Psoas muscle (tissue), 8 donors: ENCODE results near the gene DOLK. TPM values are rescaled to one million over a fixed set of nuclear protein-coding genes. Genes with fewer than 3 reads are reported as not detected.

ENCODE experiments used
- ATAC-seq, 4 donors: fragments of 200-7000 bp; cut with Tn5 transposase; one replicate each; pipeline ENCODE4 v1.9.1; 2020; ENCODE audit warnings: moderate library complexity in 3 of 4, mild to moderate bottlenecking in 2 of 4
- DNase-seq, 2 donors: peaks; one replicate each; pipeline ENCODE4 v3.0.0-alpha.2; 2020
- H3K27ac ChIP-seq: fragments of 200-600 bp; one replicate; pipeline ENCODE4 v1.8.0; 2022
- H3K27me3 ChIP-seq, 3 donors: fragments of 200-600 bp in 1 of 3; one replicate each; pipeline versions ENCODE4 v1.6.1 to v1.8.0; 2013 to 2022; ENCODE audit warnings: low read length in 2 of 3, mild to moderate bottlenecking in 2 of 3, moderate library complexity in 1 of 3; ENCODE audit not compliant: insufficient read depth in 3 of 3
- H3K36me3 ChIP-seq, 2 donors: fragments of 200-600 bp in 1 of 2; one replicate each; pipeline versions ENCODE4 v1.6.1 to v1.8.0; 2013 to 2022; ENCODE audit warnings: low read depth in 1 of 2, mild to moderate bottlenecking in 1 of 2, moderate library complexity in 1 of 2; ENCODE audit not compliant: insufficient read depth in 1 of 2
- H3K4me1 ChIP-seq: fragments of 200-600 bp; one replicate; pipeline ENCODE4 v1.8.0; 2022
- H3K4me3 ChIP-seq: fragments of 200-600 bp; one replicate; pipeline ENCODE4 v1.8.0; 2022; ENCODE audit warnings: mild to moderate bottlenecking
- H3K9me3 ChIP-seq: fragments of 200-600 bp; one replicate; pipeline ENCODE4 v1.8.0; 2022
- WGBS, 3 donors: extraction: QIAGEN DNeasy Blood & Tissue Kit; methylation state at CpG; one replicate each; pipeline versions ENCODE4 v1.1.6 to v1.1.7; 2013; 5-methylcytosine and 5-hydroxymethylcytosine counted together
- intact Hi-C, 2 donors: fragments of 100-400 bp; cut with DNase I; formaldehyde crosslinking; loops; one replicate each; pipeline versions ENCODE4 v1.11.0 to v1.14.2; 2022
- polyA plus RNA-seq, 3 donors: library from polyadenylated mRNA; stranded (reverse); fragments of 200-250 nt; gene quantifications; one replicate each; pipeline ENCODE4 v1.2.3, GENCODE V29; 2013
- total RNA-seq, 4 donors: library from RNA; stranded (reverse); fragmentation: NEBNext Ultra II Directional in 2 of 4; extraction: Animal tissue kit (Norgen Biotek cat#: 25700) in 2 of 4; gene quantifications; one replicate each; pipeline versions ENCODE4 v1.2.1 to v1.2.4, GENCODE V29; 2021 to 2023
- TF ChIP-seq, protein P1 (sequence below): fragments of 200-600 bp; IDR thresholded peaks from one replicate; pipeline ENCODE4 v1.8.0; 2022; ENCODE audit warnings: antibody characterized with exemption
- donor health status: healthy with polysubstance abuse.
- donor health status: DM: no; HTN: no; CAD: no; lungs with moderate emphysema.
- donor health status: Bipolar disorder and iron deficiency.
- donor health status: healthy.
- donor health status: DM: yes; HTN: yes; CAD: no.
- donor health status: DM: no; HTN: no; CAD: no.
- donor health status: DM: no; HTN: no; CAD: no.
- donor health status: DM: yes; HTN: yes; CAD: no.

The DOLK gene
- total and polyA plus RNA-seq, 7 donors: 4.5 to 14.0 (median 7.5) TPM

DNA sequence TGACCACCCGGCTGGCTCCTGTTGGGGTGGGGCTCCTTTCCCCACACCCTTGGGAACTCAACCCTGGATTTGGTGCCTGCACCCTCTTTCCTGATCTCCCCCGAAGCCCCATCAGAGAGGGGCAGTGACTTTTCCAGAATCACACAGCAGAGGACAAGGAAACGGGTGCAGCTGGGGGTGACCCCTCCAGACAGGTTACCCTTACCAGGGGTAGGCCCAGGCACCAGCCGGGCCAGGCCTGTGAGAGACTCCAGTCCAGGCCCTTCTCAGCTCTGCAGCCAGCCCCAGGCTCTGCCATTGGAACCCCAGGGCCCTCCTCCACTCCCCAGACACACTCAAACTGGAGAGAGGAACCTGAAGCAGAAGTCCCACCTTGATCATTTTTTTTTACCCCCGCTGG, 45.6 kb downstream of the DOLK start:
- DNase-seq (no peak), ATAC-seq (no peak)
- TF ChIP-seq, protein P1, sequence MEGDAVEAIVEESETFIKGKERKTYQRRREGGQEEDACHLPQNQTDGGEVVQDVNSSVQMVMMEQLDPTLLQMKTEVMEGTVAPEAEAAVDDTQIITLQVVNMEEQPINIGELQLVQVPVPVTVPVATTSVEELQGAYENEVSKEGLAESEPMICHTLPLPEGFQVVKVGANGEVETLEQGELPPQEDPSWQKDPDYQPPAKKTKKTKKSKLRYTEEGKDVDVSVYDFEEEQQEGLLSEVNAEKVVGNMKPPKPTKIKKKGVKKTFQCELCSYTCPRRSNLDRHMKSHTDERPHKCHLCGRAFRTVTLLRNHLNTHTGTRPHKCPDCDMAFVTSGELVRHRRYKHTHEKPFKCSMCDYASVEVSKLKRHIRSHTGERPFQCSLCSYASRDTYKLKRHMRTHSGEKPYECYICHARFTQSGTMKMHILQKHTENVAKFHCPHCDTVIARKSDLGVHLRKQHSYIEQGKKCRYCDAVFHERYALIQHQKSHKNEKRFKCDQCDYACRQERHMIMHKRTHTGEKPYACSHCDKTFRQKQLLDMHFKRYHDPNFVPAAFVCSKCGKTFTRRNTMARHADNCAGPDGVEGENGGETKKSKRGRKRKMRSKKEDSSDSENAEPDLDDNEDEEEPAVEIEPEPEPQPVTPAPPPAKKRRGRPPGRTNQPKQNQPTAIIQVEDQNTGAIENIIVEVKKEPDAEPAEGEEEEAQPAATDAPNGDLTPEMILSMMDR: no peak
- Histone ChIP-seq H3K36me3 (peaks cover 2 to 27% of the 10 kb centered on the region in 2 donors), H3K27me3 (no peaks in the 10 kb centered on the region), H3K9me3 (no peaks in the 10 kb centered on the region), H3K4me3 (no peak overlapping the region), H3K27ac (no peak overlapping the region), H3K4me1 (no peaks in the 10 kb centered on the region)
- WGBS, 3 donors: 78 to 96% (median 87%) methylated on average over 5 of the region's 5 CpGs
- intact Hi-C loops: no loop called here

- DNase-seq (no peak), ATAC-seq (no peak)
- no peak overlapping the region for H3K4me3 ChIP-seq
- peaks cover 2 to 27% of the 10 kb centered on the region in 2 donors for H3K36me3 ChIP-seq
- H3K27me3 ChIP-seq: no peaks in the 10 kb centered on the region
- H3K27ac ChIP-seq: no peak overlapping the region
- no peaks in the 10 kb centered on the region for H3K4me1 ChIP-seq
- no peaks in the 10 kb centered on the region for H3K9me3 ChIP-seq
- intact Hi-C loops: no loop called here
- WGBS, 3 donors: 81 to 88% (median 84%) methylated on average over 7 of the region's 7 CpGs
- TF ChIP-seq, protein P1: no peak
Measured at GRCh38 chr9:128901379-128901778, 46.0 kb downstream of the DOLK start.

DNA sequence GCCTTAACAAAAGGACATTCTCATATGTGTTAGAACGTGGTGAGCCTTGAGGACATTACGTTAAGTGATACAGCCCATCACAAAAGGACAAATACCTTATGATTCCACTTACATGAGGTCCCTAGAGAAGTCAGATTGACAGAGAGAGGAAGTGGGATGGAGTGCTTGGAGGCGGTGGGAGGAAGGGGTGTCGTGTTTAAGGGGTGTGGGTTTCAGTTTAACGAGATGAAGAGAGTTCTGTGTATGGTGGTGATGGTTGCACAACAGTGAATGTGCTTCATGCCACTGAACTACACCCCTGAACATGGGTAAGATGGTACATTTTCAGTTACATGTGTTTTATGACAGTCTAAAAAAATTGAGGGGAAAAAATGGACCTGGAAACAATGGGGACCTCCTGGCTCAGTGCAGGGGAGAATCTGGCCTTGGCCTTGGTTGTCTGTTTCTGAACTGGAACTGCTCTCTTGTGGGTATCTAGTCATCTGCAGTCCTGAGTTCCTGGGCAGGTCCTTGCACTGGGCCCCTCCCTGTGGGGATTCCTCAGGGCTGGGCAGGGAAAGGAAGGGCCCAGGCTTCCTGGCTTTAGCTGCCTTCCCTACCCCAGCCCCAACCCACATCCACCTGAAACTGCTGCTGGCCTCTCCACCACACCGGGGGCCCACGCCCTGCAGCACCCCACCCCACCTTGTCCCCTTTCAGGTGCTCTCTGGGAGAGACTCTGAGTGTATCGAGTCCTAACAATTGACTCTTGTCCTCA, 47.7 kb downstream of the DOLK start:
- H3K4me1 ChIP-seq: no peaks in the 10 kb centered on the region
- ATAC-seq: peak in 2 of 4 donors; percentile 6 to 13

DNA sequence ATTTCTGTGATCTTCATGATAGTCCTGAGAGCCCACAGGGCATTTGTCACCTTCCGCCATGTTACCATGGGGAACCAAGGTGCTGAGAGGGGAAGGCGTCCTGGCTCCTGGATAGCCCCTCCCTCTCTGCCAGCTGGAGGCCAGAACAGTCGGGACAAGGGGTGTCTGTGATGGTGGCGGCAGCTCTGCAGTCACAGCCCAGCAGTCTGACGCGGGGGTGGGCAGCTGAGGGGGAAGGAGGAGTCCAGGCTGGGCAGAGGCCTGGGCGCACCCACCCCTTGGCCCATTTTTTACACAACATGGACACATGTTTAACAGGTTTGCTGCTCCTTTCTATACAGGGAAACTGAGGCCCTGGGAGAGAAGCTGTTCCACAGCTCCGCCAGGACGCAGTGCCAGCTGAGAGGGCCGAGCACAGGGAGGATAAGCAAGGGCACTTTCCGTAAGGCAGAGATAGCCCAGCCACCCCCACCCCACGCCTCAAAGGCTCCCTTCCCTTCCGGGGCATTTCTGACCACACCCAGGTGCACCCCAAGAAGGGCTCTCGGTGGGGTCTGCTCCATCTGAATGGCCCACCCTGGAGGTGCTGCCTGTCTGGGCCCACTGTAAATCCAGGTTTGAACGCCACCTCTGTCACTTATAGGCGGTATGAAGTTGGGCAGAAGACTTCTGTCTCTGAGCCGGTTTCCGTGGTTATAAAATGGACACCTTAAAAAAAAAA, 48.4 kb downstream of the DOLK start:
- Histone ChIP-seq H3K36me3 (peaks cover 2 to 49% of the 10 kb centered on the region in 2 donors), H3K27ac (no peak overlapping the region), H3K27me3 (no peaks in the 10 kb centered on the region), H3K4me1 (no peaks in the 10 kb centered on the region), H3K9me3 (no peaks in the 10 kb centered on the region), H3K4me3 (no peak overlapping the region)
- TF ChIP-seq, protein P1: no peak
- DNase-seq: no peak
- intact Hi-C loops: no loop called here
- ATAC-seq: no peak
- 85 to 91% (median 85%) methylated on average over 17 to 18 of the region's 18 CpGs for WGBS, 3 donors

More for the DNA sequence above, 47.7 kb downstream of the DOLK start:
- TF ChIP-seq, protein P1: no peak
- H3K27ac ChIP-seq: no peak overlapping the region
- H3K27me3 ChIP-seq: no peaks in the 10 kb centered on the region
- no peak overlapping the region for H3K4me3 ChIP-seq
- WGBS, 3 donors: 60 to 65% (median 64%) methylated on average over 8 of the region's 8 CpGs
- no peaks in the 10 kb centered on the region for H3K9me3 ChIP-seq
- intact Hi-C loops: no loop called here
- peaks cover 2 to 43% of the 10 kb centered on the region in 2 donors for H3K36me3 ChIP-seq
- no peak for DNase-seq
